HG02571 (cell line): ENCODE results near the gene ZNF212.
A peak's percentile ranks its signal among the peaks of the same experiment; 100 is the strongest.

Source experiments
- ATAC-seq: cut with Tn5 transposase; IDR thresholded peaks from one replicate; pipeline ENCODE4 v1.9.1; 2021; ENCODE audit warnings: mild to moderate bottlenecking, moderate library complexity; ENCODE audit not compliant: unreplicated experiment

The ZNF212 gene

DNA sequence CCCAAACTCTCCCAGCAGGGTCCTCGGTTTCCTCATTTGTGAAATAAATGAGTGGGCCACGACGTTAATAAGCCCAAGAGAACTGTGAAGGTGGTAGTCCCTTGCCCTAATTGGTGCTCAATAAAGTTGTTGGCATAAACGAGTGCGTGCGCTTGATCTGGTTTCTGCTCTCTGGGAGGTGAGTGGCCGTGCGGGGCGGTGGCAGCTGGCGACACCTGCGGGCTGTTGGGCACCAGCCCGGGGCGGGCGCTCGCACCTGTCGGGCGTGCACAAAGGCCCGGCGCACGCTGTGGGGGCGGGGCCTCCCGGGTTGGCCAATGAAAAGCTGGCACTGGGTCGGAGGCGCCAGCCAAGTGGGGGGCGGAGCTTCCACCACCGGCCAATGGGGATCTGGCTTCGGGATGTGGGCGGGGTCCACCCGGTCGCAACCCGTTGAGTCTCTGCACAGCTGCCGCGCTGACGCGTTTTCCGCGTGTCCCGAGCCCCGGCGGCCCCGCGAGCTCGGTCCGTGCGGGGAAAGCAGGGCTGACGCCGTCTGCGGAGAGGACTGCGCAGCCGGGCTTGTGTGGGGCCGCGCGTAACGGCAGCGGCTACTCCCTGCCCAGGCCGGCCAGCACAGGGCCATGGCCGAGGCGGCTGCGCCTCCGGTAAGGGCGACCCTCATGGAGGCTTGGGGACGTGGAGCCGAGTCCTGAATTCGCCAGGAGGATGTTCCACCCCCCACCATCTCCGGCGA is 45.6 kb downstream of the ZNF212 start:
- ATAC-seq = peak; percentile 97

- ATAC-seq = no peak
Observed at GRCh38 chr7:149285603-149286002, 46.2 kb downstream of the ZNF212 start.

DNA sequence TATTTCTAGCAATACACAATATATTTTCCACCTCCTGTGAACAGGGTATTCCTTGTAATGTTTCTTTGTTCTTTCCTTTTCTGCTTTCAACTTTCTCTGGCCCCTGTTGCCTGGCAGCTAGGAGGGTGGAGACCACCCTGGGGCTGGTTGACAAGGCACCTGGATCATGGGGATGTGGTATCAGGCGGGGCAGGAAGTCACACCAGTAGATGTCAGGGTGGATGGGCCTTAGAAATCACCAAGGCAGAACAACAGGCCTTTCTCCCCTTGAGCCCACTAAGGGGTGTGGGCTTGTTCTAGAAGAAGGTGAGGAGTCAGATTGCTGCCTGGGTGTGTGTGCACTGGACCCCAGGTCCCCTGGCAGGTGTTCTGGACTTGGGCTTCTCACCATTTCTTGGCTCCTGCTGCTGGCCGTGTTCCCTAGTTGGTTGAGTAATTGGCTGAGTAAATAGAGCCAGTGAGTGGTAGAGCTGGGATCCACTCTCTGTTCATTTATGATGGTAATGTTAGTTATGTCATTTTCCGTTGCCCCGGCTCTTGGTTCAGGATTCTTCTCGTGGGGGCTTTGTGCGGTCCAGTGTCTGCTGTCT is 47.5 kb downstream of the ZNF212 start:
- ATAC-seq = no peak

DNA sequence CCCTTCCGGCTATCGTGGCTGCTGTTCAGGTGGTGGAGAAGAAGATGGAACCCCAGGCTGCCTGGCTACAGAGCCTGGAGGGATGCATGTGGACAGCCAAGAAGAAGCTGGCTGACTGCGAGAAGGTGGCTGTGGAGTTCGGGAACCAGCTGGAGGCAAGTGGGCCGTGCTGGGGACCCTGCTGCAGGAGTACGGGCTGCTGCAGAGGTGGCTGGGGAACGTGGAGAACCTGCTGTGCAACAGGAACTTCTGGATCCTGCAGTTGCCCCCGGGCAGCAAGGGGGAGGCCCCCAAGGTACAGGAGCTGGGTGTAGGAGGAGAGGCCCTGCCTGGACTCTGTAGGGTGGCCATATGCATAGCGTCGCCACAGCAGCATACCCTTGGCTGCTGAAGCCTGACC is 48.2 kb downstream of the ZNF212 start:
- ATAC-seq = no peak

GRCh38 chr7:149289262-149289661 is 49.8 kb downstream of the ZNF212 start:
- no peak for ATAC-seq

DNA sequence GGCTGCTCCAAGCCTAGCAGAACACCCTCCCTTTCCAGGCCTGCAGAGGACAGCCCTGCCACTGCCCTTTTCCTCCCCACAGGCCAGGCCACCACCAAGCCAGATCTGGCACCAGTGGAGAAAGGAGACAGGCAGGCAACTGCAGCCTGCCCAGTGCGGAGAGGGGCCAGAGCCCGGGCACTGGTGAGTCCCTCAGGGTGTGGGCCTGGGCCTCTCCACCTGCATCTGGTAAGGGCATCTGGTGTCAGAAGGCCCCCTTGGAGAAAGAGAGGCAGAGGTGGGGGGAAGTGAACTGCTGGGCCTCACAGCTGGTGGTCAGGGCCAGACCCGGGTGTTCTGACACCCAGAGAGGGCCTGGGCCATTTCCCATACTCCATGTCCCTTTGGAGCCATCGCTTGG is 50.4 kb downstream of the ZNF212 start:
- ATAC-seq = no peak

DNA sequence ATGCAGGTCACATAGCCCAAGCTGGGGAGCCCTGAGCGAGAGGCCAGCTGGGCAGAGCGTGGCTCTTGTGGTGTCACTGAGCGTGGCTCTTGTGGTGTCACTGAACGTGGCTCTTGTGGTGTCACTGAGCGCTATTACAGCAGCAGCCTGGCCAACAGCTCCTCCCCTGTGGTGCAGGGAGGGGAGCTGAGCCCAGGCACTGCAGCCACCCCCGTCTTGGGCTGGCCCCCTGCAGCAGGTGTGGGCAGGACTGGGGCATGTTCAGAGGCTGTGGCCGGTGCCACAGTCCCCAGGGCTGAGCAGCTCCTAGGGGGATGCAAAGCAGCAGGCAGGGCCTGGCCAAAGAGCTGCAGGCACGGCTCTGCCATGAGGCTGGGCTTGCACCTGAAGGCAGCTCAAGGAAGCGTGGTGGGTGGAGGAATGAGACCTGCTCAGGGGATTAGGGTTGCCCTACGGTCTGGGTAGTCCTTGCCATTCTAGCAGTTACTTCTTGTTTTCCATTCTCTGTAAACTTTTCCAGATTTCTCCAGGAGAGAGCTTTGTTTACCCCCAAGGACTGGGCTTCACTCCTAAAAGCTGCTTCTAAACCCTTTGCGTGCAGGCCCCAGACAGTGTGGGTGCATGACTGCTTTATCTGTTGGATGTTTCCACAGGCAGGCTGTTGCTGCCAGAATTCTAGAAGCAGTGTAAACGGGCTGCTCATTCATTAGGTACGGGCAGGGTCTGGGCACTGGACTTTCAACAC is 51.8 kb downstream of the ZNF212 start:
- ATAC-seq = no peak

DNA sequence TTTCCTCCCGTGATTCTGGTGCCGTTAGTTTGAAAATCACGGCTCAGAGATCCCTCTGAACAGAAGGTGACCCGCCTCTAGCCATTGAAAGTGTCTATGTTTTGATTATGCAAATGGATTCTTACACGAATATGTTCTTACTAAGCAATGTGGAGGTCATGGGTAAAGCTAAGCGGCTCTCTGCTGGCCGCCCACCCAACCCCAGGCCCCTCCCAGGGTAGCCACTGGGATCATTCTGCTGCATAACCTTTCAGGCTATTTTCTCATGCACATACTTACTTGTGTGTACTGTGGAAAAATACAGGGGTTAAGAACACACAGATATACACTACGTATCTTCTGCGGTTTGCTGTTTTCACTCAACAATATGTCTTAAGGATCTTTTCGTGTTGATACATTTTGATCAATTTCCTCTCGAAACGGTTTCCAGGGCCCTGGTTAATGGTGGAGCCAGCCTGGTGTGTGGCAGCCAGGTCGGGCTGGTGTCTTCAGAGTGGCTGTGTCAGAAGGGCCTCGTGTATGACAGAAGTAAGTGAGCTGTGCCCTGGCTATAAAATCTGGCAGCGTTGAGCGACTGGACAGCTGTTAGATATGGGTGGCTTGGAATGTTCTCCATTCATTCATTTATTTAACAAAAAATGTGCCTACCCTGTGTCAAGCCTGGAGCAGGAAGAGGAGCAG is 52.5 kb downstream of the ZNF212 start:
- ATAC-seq = no peak

GRCh38 chr7:149292462-149292823 is 53.0 kb downstream of the ZNF212 start:
- ATAC-seq = no peak

- no peak for ATAC-seq
Observed at GRCh38 chr7:149293338-149293737, 53.9 kb downstream of the ZNF212 start.

- no peak for ATAC-seq
Observed at GRCh38 chr7:149293946-149294633, 54.6 kb downstream of the ZNF212 start.

DNA sequence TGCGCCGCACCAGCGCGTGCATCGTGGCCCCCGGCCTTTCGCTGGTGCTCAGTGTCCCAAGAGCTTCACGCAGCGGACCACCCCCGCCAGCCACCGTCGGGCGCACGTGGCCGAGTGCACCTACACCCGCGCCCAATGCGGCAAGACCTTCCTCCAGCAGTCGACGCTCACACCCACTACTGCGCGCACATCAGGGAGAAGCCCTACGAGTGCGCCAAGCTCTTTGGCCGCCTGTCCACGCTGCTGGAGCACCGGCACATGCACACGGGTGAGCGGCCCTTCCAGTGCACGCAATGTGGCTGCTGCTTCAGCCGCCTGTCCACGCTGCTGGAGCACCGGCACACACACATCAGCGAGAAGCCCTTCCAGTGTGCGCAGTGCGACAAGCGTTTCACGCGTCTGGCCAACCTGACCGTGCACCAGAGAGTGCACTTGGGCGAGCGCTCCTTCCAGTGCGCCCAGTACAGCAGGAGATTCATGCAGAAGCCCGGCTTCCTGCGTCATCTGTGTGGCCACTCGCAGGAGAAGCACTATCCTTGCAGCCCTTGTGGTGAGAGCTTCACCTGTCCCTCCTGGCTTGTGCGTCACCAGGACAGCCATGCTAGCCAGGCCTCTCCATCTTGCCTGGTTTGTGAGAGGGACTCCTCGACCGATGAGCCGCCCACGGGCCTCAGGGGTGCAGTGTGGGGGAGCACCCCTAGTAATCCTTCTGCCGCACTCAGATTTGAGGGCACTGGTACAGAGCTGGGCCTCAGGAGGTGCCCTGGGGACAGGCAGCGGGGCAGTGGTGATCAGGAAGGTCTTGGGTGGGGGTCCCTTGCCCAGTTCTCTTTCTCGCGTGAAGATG is 55.4 kb downstream of the ZNF212 start:
- ATAC-seq = no peak

- ATAC-seq = no peak
Observed at GRCh38 chr7:149295481-149295850, 56.0 kb downstream of the ZNF212 start.

DNA sequence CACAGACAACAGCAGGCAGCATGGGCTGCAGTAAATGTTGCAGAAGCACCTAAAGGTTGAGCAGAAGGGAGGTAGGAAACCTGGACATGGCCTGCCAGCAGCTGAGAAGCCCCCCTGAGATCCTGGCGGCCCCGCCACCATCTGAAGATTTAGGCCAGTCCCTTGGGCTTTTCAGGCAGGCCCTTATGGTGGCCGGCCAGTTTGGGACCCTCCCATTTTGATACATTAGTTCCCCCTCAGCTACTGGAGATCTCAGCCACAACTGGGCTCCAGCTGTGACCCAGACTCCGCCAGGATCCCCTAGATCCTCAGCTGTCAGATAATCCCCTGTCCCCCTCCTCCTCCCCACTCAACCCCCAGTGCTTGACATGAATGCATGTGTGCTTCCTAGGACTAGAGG is 56.9 kb downstream of the ZNF212 start:
- no peak for ATAC-seq

DNA sequence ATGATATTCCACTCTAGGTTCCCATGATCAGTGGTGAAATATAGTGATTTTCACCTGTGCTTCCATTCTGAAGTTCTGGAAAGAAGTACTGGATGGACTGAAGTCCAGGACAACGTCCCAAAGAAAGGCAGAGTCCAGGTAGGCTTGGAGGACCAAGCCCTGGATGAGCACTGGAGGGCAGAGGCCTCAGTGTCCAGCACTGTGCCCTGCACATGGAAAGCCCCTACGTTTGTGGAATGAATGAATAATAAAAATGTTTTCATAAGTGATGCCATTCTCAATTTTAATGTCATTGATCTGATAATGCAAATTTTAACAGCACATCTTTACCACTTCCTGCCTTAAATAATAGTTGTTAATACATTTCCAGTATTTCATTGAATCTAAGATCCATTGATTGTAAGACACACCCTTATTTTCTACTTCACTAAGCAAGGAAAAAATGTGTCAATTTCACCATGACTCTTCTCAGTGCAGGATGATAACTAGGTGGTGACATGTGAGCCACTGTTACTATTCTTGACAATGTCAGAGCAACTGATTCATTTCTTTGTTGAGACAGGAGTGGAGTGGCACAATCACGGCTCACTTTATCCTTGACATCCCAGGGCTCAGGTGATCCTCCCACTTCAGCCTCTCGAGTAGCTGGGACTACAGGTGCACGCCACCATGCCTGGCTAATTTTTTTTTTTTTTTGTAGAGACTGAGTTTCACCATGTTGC is 57.7 kb downstream of the ZNF212 start:
- ATAC-seq = no peak

DNA sequence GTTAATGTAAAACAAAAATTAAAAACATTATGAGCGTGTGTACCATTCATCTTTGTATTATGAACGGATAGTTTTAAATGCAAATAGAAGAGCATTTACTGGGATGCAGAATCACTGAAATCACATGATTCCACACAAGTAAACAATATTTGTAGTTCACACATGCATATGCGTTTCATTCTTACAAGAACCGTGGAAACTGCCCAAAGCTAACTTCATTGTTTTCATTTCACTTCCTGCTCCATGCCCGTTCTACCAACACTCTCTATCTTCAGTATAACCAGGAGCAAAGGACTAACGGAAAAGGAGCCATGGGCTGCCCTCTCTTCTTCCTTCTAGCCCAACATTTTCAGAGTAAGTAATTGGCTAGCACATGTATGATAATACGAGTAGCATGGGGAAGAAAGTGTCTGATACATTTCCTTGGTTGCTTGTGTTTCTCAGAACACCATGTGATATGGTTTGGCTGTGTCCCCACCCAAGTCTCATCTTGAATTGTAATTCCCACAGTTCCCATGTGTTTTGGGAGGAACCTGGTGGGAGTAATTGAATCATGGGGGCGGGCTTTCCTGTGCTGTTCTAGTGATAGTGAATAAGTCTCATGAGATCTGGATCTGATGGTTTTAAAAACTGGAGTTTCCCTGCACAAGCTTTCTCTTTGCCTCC is 61.3 kb downstream of the ZNF212 start:
- no peak for ATAC-seq

GRCh38 chr7:149302222-149302621 is 62.8 kb downstream of the ZNF212 start:
- ATAC-seq = no peak

DNA sequence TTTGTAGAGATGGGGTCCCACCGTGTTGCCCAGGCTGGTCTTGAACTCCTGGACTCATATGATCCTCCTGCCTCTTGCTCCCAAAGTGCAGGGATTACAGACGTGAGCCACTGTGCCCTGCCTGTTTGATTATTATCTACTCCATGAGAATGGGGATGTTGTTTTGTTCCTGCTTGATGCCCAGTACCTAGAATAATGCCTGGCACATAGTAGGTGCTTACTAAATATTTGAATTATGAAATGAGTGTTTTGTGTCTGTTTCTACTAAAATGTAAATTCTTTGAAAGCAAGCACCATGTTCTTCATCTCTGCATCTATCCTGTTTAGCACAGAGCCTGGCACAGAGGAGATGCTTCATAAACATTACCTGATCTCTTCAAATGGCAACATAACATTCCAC is 63.4 kb downstream of the ZNF212 start:
- ATAC-seq = no peak

DNA sequence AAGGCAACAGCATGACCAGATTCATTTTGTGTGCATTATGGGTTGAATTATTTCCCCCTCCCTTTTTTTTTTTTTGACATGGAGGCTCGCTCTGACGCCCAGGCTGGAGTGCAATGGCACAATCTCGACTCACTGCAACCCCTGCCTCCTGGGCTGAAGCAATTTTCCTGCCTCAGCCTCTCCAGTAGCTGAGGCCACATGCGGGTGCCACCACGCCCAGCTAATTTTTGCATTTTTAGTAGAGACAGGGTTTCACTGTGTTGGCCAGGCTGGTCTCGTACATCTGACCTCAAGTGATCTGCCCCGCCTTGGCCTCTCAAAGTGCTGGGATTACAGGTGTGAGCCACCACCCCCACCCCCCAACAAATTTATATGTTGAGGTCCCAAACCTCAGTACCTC is 64.6 kb downstream of the ZNF212 start:
- ATAC-seq = no peak
